Tibial artery (tissue), 4 donors: ENCODE measurements around the gene UNK.
"Not testable (repeated sequence)": the region's sequence is repeated elsewhere in the genome, so short reads cannot be mapped to it uniquely, and the experiment has no call there.

ENCODE experiments used
- DNase-seq, 2 donors: peaks; one replicate each; pipeline ENCODE4 v3.0.0-alpha.2; 2019
- H3K27ac ChIP-seq, 2 donors: fragments of 200-600 bp; sonication (generic) in 1 of 2; 1 replicate in 1 of 2; 2 replicates in 1 of 2; pipeline ENCODE4 v1.5.1; 2018 to 2019; ENCODE audit warnings: mild to moderate bottlenecking in 1 of 2
- H3K27me3 ChIP-seq, 2 donors: fragments of 200-600 bp; sonication (generic) in 1 of 2; one replicate each; pipeline versions ENCODE4 v1.5.1 to v1.6.0; 2016 to 2019
- H3K36me3 ChIP-seq, 3 donors: fragments of 200-600 bp; sonication (generic) in 2 of 3; one replicate each; pipeline ENCODE4 v1.5.1; 2016 to 2019; ENCODE audit warnings: mild to moderate bottlenecking in 2 of 3
- H3K4me1 ChIP-seq, 4 donors: fragments of 200-600 bp; sonication (generic) in 2 of 4; 1 replicate in 3 of 4; 2 replicates in 1 of 4; pipeline ENCODE4 v1.5.1; 2016 to 2019
- H3K4me3 ChIP-seq, 2 donors: fragments of 200-600 bp; sonication (generic) in 1 of 2; 1 replicate in 1 of 2; 2 replicates in 1 of 2; pipeline ENCODE4 v1.5.1; 2018 to 2019; ENCODE audit warnings: mild to moderate bottlenecking in 2 of 2
- H3K9me3 ChIP-seq, 3 donors: fragments of 200-600 bp; sonication (generic) in 1 of 3; one replicate each; pipeline ENCODE4 v1.5.1; 2016 to 2019
- CTCF ChIP-seq, 2 experiments: fragments of 200-600 bp in 1 of 2; fragments of 450-650 bp in 1 of 2; IDR thresholded peaks; one replicate each; pipeline ENCODE4 v1.5.1; 2017 to 2019; ENCODE audit warnings: antibody characterized with exemption in 2 of 2, mild to moderate bottlenecking in 1 of 2, moderate library complexity in 1 of 2
- intact Hi-C: fragments of 100-400 bp; cut with DNase I; formaldehyde crosslinking; loops from one replicate; pipeline ENCODE4 v1.15.0; 2023; ENCODE audit warnings: low total_unique reads

Gene UNK

DNA sequence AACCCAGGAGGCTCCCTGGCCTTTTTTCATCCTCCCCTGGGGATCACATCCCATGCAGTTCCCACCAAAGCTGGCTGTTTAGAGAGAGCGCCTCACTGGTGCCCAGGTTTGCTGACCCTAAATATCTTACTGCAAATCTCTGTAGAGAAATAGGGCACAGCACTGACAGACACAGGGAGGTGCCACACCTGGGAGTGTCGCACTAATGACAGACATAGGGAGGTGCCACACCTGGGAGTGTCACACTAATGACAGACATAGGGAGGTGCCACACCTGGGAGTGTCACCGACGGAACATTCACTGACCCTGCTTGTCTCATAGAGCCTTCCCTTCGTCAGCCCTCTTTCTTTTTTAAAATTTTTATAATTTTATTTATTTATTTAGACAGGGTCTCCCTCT is 25.6 kb downstream of the UNK start:
- peak in 1 of 2 donors; percentile 39 for DNase-seq
- intact Hi-C loops: no loop called here
- Histone ChIP-seq H3K36me3 (peaks cover 35 to 57% (median 54%) of the 10 kb centered on the region in 3 donors), H3K9me3 (no peaks in the 10 kb centered on the region), H3K27ac (peak overlapping the region in 1 of 2 donors; percentile 45), H3K27me3 (no peaks in the 10 kb centered on the region), H3K4me1 (peaks cover 0 to 24% (median 14%) of the 10 kb centered on the region in 4 donors), H3K4me3 (no peak overlapping the region)
- TF ChIP-seq CTCF (IDR thresholded peaks at IDR 0.05): no peak

DNA sequence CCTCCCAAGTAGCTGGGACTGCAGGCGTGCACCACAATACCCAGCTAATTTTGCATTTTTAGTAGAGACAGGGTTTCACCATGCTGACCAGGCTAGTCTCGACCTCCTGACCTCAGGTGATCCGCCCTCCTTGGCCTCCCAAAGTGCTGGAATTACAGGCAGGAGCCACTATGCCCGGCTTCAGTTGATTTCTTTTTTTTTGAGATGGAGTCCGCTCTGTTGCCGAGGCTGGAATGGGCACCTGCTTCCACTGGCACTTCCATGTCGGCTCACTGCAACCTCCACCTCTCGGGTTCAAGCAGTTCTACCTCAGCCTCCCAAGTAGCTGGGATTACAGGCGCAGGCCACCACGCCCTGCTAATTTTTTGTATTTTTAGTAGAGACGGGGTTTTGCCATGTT is 26.1 kb downstream of the UNK start:
- intact Hi-C loops, H3K27ac ChIP-seq, H3K4me3 ChIP-seq, H3K27me3 ChIP-seq, H3K9me3 ChIP-seq: not testable (repeated sequence)
- H3K36me3 ChIP-seq: peaks cover 38 to 60% (median 56%) of the 10 kb centered on the region in 3 donors
- peak in 1 of 2 donors; percentile 55 for DNase-seq
- H3K4me1 ChIP-seq: peaks cover 0 to 25% (median 14%) of the 10 kb centered on the region in 4 donors

- no peak for DNase-seq
- H3K4me3 ChIP-seq: no peak overlapping the region
- no peak for TF ChIP-seq CTCF (IDR thresholded peaks at IDR 0.05)
- intact Hi-C loops: no loop called here
- no peaks in the 10 kb centered on the region for H3K9me3 ChIP-seq
- H3K4me1 ChIP-seq: peaks cover 0 to 25% (median 14%) of the 10 kb centered on the region in 4 donors
- no peak overlapping the region for H3K27ac ChIP-seq
- H3K36me3 ChIP-seq: peaks cover 38 to 64% (median 59%) of the 10 kb centered on the region in 3 donors
- no peaks in the 10 kb centered on the region for H3K27me3 ChIP-seq
Measured at GRCh38 chr17:75811174-75811573, 26.6 kb downstream of the UNK start.

- Histone ChIP-seq H3K27ac (no peak overlapping the region), H3K4me1 (peaks cover 0 to 25% (median 14%) of the 10 kb centered on the region in 4 donors), H3K4me3 (no peak overlapping the region), H3K36me3 (peaks cover 47 to 76% (median 70%) of the 10 kb centered on the region in 3 donors), H3K9me3 (no peaks in the 10 kb centered on the region), H3K27me3 (no peaks in the 10 kb centered on the region)
- intact Hi-C loops: no loop called here
- no peak for DNase-seq
- TF ChIP-seq CTCF (IDR thresholded peaks at IDR 0.05): no peak
Measured at GRCh38 chr17:75812096-75813013, 27.7 kb downstream of the UNK start.

DNA sequence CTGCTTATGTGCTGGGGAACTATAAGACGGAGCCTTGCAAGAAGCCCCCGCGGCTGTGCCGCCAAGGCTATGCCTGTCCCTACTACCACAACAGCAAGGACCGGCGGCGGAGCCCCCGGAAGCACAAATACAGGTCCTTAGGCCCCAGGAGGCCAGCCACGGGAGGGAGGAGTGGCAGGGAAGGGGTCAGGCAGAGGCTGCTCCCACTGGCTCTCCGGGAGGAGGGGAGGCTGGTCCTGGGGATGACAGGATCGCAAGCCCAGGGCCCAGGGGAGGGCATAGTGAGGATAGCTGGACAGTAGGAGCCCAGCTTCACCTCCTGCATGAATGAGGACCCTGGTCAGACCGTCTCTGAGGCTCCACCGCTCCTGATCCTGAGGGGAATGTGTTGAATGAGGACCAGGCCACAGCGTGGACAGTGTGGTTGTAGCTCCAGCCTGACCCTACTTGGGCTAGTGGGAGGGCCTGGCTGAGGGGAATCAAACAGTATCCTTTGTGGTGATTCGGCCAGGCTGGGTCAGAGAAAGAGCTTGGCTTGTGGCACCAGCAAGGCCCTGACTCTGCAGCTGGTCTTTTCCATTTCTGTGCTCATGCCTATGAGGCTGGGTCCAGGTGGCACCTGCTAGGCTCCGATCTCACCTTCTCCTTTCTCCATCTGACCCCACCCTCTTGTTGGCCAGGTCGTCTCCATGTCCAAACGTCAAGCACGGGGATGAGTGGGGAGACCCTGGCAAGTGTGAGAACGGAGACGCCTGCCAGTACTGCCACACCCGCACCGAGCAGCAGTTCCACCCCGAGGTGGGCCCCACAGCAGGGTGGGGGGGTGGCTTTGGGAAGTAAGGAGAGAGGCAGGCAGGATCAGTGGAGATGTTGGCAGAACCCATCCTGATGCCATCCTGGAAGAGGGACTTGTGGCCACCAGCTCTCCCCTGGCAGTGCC is 28.7 kb downstream of the UNK start:
- Histone ChIP-seq H3K9me3 (no peaks in the 10 kb centered on the region), H3K27ac (no peak overlapping the region), H3K36me3 (peaks cover 57 to 86% (median 79%) of the 10 kb centered on the region in 3 donors), H3K4me1 (peaks cover 0 to 24% (median 14%) of the 10 kb centered on the region in 4 donors), H3K4me3 (no peak overlapping the region), H3K27me3 (no peaks in the 10 kb centered on the region)
- peak in 1 of 2 donors; percentile 37 for DNase-seq
- intact Hi-C loops: no loop called here
- no peak for TF ChIP-seq CTCF (IDR thresholded peaks at IDR 0.05)
